GM18526 (cell line): ENCODE data around the gene WIPI1.

ENCODE experiments used
- POLR2A ChIP-seq: IDR thresholded peaks from 3 replicates; pipeline ENCODE4 v1.6.1; 2011; ENCODE audit not compliant: insufficient read length; ENCODE audit errors: extremely low read depth

WIPI1 gene

GRCh38 chr17:68450801-68451200, 6.5 kb downstream of the WIPI1 start:
- TF ChIP-seq POLR2A, result no peak

DNA sequence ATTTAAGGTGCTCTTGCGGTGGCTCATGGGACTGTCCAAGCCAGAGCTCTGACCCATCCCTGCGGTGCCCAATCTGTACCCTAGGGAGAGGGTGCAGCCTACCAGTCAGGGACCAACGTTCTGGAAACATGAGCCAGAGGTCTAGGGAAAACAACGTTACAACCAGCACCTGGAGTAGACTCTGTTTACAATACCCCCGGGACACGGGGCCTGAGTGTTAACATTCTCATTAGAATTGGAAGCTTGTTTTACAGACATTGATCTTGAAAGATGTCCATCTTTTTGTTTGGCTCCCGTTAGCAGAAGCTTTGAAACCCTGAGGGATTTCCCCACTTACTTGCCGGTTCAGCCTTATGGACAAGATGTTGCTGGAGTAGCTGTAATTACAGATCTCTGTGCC, 6.9 kb downstream of the WIPI1 start:
- TF ChIP-seq POLR2A, result no peak

DNA sequence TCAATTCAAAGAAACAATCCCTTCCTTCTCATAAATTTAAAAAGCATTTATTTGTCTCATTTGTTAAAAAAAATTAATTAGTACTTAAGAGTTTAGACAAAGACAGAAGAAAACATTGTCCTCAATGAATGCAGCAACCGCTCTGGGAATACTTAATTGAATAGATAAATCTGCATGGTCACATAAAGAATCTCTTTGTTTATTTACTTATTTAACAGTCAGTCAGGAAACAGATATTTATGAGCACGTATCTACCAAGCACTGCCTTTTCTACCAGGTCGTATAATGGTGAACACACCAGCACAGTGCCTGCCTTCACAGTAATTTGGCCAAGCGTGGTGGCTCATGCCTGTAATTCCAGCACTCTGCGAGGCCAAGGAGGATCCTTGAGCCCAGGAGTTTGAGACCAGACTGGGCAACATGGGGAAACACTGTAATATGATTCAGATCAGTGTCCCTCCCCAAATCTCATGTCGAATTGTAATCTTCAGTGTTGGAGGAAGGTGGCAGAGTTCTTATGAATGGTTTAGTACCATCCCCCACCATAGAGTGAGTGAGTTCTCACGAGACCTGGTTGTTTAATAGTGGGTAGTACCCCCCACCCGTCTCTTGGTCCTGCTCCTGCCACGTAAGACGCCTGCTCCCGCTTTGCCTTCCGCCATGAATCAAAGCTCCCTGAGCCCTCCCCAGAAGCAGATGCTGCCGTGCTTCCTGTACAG, 8.1 kb downstream of the WIPI1 start:
- TF ChIP-seq POLR2A, result no peak

GRCh38 chr17:68446626-68447041, 10.7 kb downstream of the WIPI1 start:
- TF ChIP-seq POLR2A, result no peak

GRCh38 chr17:68445671-68446070, 11.6 kb downstream of the WIPI1 start:
- TF ChIP-seq POLR2A, result no peak

- no peak for TF ChIP-seq POLR2A
Observed at GRCh38 chr17:68443972-68444464, 13.3 kb downstream of the WIPI1 start.

GRCh38 chr17:68441070-68441770, 16.1 kb downstream of the WIPI1 start:
- no peak for TF ChIP-seq POLR2A

DNA sequence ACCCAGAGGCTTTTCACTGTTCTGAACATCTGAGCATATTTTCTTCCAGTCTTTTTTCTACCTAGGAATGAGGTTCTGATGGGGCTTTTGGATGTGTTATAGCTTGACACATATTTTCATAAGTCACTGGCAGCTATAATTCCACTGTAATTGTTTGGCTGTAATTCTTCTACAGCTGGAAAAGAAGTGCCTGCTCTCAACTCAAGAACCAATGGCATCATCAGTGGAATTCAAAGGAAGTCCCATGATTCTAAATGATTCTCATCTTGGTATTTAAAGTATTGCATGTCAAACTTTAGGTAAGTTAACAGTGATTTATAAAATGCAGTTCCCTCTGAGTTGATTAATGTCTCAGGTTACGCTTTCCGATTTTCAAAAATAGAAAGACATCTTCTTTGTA, 16.8 kb downstream of the WIPI1 start:
- TF ChIP-seq POLR2A, result no peak

- no peak for TF ChIP-seq POLR2A
Observed at GRCh38 chr17:68439656-68440290, 17.5 kb downstream of the WIPI1 start.

DNA sequence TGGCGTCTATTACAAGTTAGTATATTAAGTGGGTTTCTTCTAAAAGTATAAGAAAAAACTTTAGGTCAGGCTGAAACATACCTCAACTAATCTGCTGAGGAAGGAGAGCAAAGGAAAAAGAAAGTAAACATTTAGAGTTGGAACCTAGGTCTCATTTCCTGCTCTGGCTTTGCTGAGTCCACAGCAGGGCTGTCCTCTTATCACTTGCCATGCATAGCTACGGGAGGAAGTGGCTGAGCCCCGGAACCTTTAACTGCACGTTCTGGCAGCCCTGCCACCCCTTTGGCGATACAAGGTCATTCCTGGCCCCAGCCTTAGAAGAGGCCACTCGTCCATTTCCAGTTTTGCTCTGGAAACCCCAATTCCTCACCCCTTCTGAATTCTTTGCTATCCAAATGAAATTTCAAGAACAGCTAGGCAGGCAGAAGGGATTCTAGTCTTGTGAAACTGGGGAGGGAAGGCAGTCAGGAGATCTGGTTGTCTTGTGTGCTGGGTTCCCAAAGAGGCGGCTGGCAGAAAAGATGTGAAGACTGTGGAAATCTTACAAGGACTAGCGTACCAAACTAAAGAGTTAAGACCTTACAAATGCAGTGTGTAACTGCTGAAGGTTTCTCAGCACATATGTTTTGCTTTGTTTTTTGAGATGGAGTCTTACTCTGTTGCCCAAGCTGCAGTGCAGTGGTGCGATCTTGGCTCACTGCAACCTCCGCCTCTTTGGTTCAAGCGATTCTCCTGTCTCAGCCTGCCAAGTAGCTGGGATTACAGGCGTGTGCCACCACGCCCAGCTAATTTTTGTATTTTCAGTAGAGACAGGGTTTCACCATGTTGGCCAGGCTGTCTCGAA, 19.1 kb downstream of the WIPI1 start:
- TF ChIP-seq POLR2A, result peak; percentile 33

- TF ChIP-seq POLR2A, result no peak
Observed at GRCh38 chr17:68435876-68436842, 21.1 kb downstream of the WIPI1 start.

DNA sequence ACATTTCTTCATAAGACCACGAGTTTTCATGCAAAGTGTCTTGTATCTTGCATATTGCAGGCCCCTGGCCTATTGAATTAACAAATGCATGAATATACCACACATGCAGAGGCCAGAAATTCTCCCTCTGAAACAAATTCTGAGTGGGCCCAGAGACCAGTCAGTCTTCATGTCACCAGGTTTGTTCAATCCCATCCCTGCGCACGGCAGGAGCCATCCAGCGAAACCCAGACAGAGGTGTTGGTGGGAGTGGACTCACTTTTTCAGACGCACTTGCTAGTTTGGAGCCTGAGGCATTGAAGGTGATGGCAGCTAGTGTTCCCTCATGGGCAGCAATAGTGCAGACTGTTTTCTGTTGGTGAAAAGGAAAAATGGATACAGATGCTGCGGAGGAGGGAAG, 21.9 kb downstream of the WIPI1 start:
- TF ChIP-seq POLR2A, result no peak

- no peak for TF ChIP-seq POLR2A
Observed at GRCh38 chr17:68433911-68434508, 23.3 kb downstream of the WIPI1 start.

- no peak for TF ChIP-seq POLR2A
Observed at GRCh38 chr17:68433211-68433610, 24.1 kb downstream of the WIPI1 start.
